GM18909 (cell line): ENCODE measurements around the gene TBC1D19.
"Not testable (repeated sequence)": the region's sequence is repeated elsewhere in the genome, so short reads cannot be mapped to it uniquely, and the experiment has no call there.

Source experiments
- ATAC-seq: cut with Tn5 transposase; IDR thresholded peaks from one replicate; pipeline ENCODE4 v1.9.1; 2021; ENCODE audit warnings: mild to moderate bottlenecking; ENCODE audit not compliant: unreplicated experiment, poor library complexity

TBC1D19 gene

GRCh38 chr4:26670903-26671537 lies 87.1 kb downstream of the TBC1D19 start:
- no peak for ATAC-seq

DNA sequence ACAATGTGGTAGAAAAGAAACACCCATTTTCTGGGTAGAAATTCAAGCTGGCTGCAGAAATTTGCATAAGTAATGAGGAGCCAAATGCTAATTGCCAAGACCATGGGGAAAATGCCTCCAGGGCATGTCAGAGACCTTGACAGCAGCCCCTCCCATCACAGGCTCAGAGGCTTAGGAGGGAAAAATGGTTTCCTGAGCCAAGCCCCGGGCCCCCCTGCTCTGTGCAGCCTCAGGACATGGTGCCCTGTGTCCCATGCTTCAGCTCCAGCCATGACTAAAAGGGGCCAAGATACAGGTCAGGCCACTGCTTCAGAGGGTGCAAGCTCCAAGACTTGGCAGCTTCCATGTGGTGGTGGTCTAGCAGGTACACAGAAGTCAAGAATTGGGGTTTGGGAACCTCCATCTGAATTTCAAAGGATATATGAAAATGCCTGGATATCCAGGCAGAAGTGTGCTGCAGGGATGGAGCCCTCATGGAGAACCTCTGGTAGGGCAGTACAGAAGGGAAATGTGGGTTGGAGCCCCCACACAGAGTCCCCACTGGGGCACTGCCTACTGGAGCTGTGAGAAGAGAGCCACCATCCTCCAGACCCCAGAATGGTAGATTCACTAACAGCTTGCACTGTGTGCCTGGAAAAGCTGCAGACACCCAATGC lies 95.3 kb downstream of the TBC1D19 start:
- not testable (repeated sequence) for ATAC-seq

- ATAC-seq, result no peak
These were observed 98.6 kb downstream of the TBC1D19 start for GRCh38 chr4:26682436-26682835.

DNA sequence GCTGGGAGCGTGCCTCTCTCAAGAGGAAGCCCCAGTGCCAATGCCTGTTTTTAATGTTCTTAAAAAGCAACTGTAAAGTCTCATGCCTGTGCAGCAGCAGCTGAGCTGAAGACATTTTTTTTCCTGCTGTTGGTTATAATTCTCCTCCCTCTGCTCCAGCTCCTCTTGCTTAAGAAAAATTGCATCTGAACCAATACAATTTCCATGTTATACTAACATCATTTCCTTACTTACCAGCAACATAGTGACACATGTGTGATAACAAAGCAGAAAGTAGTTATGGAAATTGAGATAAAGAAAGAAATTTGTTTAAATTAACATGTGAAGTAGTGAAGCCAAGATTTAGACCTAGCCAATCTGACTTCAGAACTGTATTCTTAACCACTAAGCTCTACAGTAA lies 101.4 kb downstream of the TBC1D19 start:
- ATAC-seq, result no peak

- no peak for ATAC-seq
These were observed 103.8 kb downstream of the TBC1D19 start for GRCh38 chr4:26687728-26688127.

GRCh38 chr4:26690506-26690905 lies 106.6 kb downstream of the TBC1D19 start:
- no peak for ATAC-seq

DNA sequence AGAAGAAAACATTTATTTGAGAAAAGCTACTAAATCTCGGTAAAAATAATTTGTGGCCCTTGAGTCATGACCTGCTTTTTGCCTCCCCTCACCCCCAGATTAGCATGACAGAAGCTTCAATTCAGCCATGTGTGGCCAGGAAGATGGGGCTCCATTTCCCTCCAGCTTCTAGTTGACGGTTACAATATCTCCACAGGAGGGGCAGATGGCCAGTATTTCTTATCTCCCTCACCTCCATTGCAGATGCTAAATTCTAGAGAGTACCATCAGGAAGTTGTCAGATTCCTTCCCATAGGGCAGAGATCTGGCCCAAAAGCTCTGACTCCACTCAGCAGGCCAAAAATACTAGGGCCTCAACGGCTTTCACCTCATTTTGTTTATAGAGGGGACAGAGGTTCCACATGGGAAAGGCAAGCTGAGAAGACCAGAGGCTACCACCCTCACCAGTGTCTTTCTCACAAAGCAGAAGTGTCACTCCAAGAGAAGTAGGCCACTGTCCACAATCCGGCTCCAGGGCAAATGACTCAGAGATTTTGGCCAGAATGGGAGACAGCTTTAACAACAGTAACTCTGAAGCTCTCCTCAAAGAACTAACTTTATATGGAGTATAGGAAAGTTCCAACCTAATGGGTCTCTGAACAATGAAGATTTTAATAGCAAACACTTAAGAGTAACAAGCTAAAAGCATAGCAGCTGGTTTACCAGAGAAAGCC lies 108.3 kb downstream of the TBC1D19 start:
- no peak for ATAC-seq

- not testable (repeated sequence) for ATAC-seq
These were observed 110.2 kb downstream of the TBC1D19 start for GRCh38 chr4:26694131-26694530.

DNA sequence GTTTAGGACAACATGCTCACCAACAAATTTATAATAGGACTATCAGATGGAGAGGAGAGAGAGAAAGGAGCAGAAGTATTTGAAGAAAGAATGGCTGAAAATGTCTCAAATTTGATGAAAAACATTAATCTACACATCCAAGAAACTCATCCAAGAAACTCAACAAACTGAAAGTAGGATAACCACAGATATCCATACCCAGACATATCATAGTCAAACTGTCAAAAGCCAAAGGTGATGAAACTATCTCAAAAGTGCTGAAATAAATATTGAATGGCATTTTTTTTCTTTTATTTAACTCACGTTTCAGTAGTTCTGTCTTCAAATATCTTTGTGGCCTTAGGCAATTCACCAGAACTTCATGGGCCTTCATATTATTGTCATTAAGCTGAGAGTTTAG lies 116.2 kb downstream of the TBC1D19 start:
- ATAC-seq, result no peak

DNA sequence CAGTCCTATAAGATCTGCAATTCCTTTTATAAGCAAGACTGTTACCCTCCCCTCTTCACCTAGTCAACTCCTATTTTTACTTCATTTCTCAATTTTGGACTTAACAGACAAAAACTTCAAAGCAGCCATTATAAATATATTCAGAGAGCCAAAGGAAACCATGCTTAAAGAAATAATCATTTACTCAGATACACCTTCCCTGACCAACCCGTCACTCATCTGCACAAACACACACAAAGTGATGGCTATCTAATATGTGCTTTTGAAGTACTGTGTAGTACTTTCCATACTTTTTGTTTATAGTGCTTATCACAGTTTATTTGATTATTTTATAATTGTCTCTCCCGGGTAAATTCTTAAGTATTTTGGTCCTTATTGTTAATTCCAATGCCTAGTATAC lies 117.2 kb downstream of the TBC1D19 start:
- no peak for ATAC-seq

- ATAC-seq, result no peak
These were observed 117.9 kb downstream of the TBC1D19 start for GRCh38 chr4:26701786-26702227.

GRCh38 chr4:26707342-26707741 lies 123.5 kb downstream of the TBC1D19 start:
- ATAC-seq, result no peak

GRCh38 chr4:26709246-26709645 lies 125.4 kb downstream of the TBC1D19 start:
- ATAC-seq, result no peak

- ATAC-seq, result no peak
These were observed 129.8 kb downstream of the TBC1D19 start for GRCh38 chr4:26713563-26714151.

DNA sequence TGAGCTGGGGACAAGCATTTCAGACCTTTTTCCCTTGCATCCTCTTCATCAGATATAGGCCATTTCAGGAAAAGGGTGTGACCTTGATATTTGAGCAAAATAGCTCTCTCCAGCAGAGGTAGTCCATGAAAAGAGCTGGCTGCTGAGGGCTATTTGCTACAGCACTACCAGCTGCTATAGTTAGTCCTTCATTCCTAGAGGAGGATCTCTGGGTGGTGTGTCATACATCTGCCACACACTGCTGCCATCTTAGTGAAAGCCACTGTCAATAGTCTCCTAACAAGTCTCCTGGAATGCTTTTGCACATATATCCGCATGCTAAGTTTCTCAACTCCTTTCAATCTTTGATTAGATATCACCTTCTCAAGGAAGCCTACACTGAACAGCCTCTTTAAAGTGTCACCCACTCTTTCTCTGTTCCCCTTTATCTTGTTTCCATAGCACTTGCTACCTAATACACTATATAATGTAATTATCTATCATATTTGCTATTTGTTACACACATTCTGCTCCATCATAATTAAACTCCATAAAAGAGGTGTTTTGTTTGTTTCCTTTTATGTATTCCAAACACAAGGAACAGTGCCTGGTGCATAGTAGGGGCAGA lies 131.9 kb downstream of the TBC1D19 start:
- no peak for ATAC-seq

DNA sequence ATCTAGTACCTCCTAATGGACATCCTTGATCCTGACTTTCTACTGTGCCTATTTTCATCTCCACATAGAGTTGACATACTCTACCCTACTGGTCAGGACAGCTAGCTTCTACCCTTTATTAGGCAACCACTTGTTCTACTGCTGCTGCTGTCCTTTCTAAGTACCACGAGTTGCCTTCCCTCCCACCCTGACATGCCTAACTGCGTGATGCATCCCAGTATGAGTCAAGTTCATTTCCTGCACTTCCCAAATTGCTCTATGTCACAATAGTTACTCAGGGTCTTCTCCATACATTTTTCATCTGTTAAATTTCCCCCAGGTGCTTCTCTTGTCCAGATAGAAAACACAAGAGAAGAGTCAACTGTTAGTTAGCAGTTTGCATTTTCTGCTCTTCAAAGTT lies 133.4 kb downstream of the TBC1D19 start:
- ATAC-seq, result no peak

- ATAC-seq, result no peak
These were observed 136.2 kb downstream of the TBC1D19 start for GRCh38 chr4:26719954-26720552.

DNA sequence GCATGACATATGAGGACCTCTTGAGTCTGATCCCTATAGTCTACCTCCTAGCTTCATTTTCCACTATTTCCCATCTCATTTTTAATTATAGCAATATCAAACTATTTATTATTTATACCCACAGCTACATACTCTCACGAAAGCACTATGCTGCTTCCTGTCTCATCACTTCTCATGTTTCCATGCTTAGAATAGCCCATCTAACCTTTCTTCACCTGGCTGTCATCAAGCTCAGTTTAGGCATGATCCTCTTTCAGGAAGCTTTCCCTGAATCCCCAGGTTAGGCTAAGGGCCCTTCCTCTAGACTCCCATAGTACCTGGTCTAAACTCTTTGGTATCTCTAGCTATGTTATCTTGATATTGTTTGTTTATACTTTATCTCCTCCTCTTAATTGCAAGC lies 137.8 kb downstream of the TBC1D19 start:
- no peak for ATAC-seq

- ATAC-seq, result peak; percentile 97
These were observed 139.3 kb downstream of the TBC1D19 start for GRCh38 chr4:26723216-26723615.

- no peak for ATAC-seq
These were observed 140.7 kb downstream of the TBC1D19 start for GRCh38 chr4:26724534-26724933.
